Right cardiac atrium (tissue), 5 donors: ENCODE data around the gene SCO2. TPM values are rescaled to one million over a fixed set of nuclear protein-coding genes. Genes with fewer than 3 reads are reported as not detected.
"Not testable (repeated sequence)": the region's sequence is repeated elsewhere in the genome, so short reads cannot be mapped to it uniquely, and the experiment has no call there.

Source experiments
- ATAC-seq, 2 donors: fragments of 200-7000 bp; cut with Tn5 transposase; one replicate each; pipeline versions ENCODE4 v1.8.0 to v1.9.1; 2020; ENCODE audit warnings: moderate library complexity in 2 of 2, mild to moderate bottlenecking in 1 of 2
- DNase-seq, 3 donors: peaks; one replicate each; pipeline ENCODE4 v3.0.0-alpha.2; 2020
- H3K27ac ChIP-seq: one replicate; pipeline ENCODE4 v1.5.1; 2013; ENCODE audit warnings: mild to moderate bottlenecking, low read length, control low read depth, moderate library complexity
- H3K27me3 ChIP-seq: one replicate; pipeline ENCODE4 v1.6.1; 2013; ENCODE audit not compliant: control insufficient read depth, insufficient read depth
- H3K4me1 ChIP-seq: one replicate; pipeline ENCODE4 v1.6.1; 2013; ENCODE audit warnings: low read length; ENCODE audit not compliant: control insufficient read depth, insufficient read depth
- H3K4me3 ChIP-seq: one replicate; pipeline ENCODE4 v1.5.1; 2013; ENCODE audit warnings: low read length, control low read depth
- H3K9me3 ChIP-seq: one replicate; pipeline ENCODE4 v1.6.1; 2013; ENCODE audit warnings: low read length; ENCODE audit not compliant: control insufficient read depth
- WGBS: extraction: QIAGEN DNeasy Blood & Tissue Kit; methylation state at CpG from one replicate; pipeline ENCODE4 v1.1.7; 2013; 5-methylcytosine and 5-hydroxymethylcytosine counted together
- intact Hi-C, 4 donors: fragments of 100-400 bp; cut with DNase I; formaldehyde crosslinking; loops; one replicate each; pipeline versions ENCODE4 v1.11.0 to v1.14.0; 2022 to 2023
- polyA plus RNA-seq: library from polyadenylated mRNA; stranded (reverse); fragments of 200-250 nt; gene quantifications from one replicate; pipeline ENCODE4 v1.2.3, GENCODE V29; 2013
- total RNA-seq, 4 donors: library from RNA; stranded (reverse); fragmentation: NEBNext Ultra II Directional; extraction: Animal tissue kit (Norgen Biotek cat#: 25700); gene quantifications; one replicate each; pipeline ENCODE4 v1.2.1, GENCODE V29; 2021
- donor health status: healthy with polysubstance abuse.
- donor health status: DM: no; HTN: yes; CAD: no.
- donor health status: DM: no; HTN: no; CAD: no.
- donor health status: DM: no; HTN: yes; CAD: no; lungs with severe emphysema.
- donor health status: DM: yes; HTN: yes; CAD: no.

SCO2 gene
- total and polyA plus RNA-seq, 5 donors = 1.4 to 2.2 TPM; not detected in 3

- intact Hi-C loops = no loop called here
- Histone ChIP-seq H3K4me3 (no peak overlapping the region), H3K4me1 (no peaks in the 10 kb centered on the region), H3K27me3 (no peaks in the 10 kb centered on the region), H3K9me3 (no peaks in the 10 kb centered on the region), H3K27ac (no peak overlapping the region)
- DNase-seq (peak in 1 of 3 donors; percentile 47), ATAC-seq (no peak)
- WGBS = 86% methylated on average over 10 of the region's 10 CpGs
Observed at GRCh38 chr22:50540381-50540780, 15.0 kb upstream of the SCO2 start.

- DNase-seq = peak in 1 of 3 donors; percentile 32
- no peaks in the 10 kb centered on the region for H3K4me1 ChIP-seq
- no peak overlapping the region for H3K4me3 ChIP-seq
- H3K9me3 ChIP-seq = no peaks in the 10 kb centered on the region
- H3K27me3 ChIP-seq = no peaks in the 10 kb centered on the region
- intact Hi-C loops = no loop called here
- 84% methylated on average over 13 of the region's 13 CpGs for WGBS
- no peak for ATAC-seq
- H3K27ac ChIP-seq = no peak overlapping the region
Observed at GRCh38 chr22:50537765-50538164, 12.4 kb upstream of the SCO2 start.

GRCh38 chr22:50536226-50536625 lies 10.8 kb upstream of the SCO2 start:
- H3K4me3 ChIP-seq = no peak overlapping the region
- intact Hi-C loops = no loop called here
- no peaks in the 10 kb centered on the region for H3K4me1 ChIP-seq
- no peaks in the 10 kb centered on the region for H3K27me3 ChIP-seq
- H3K9me3 ChIP-seq = no peaks in the 10 kb centered on the region
- no peak overlapping the region for H3K27ac ChIP-seq
- WGBS = 70% methylated on average over 3 of the region's 3 CpGs
- no peak for DNase-seq
- no peak for ATAC-seq

GRCh38 chr22:50535113-50535512 lies 9.7 kb upstream of the SCO2 start:
- no peak overlapping the region for H3K27ac ChIP-seq

GRCh38 chr22:50533856-50534711 lies 8.7 kb upstream of the SCO2 start:
- ATAC-seq, H3K9me3 ChIP-seq, intact Hi-C loops, H3K4me3 ChIP-seq, H3K4me1 ChIP-seq, H3K27ac ChIP-seq, H3K27me3 ChIP-seq: not testable (repeated sequence)
- peak; percentile 51 to 76 (median 67) for DNase-seq
- WGBS = 49% methylated on average over 21 of the region's 21 CpGs

More at GRCh38 chr22:50535113-50535512, 9.7 kb upstream of the SCO2 start:
- no peak overlapping the region for H3K4me3 ChIP-seq
- DNase-seq (peak in 1 of 3 donors; percentile 14), ATAC-seq (no peak)
- no peaks in the 10 kb centered on the region for H3K27me3 ChIP-seq
- 90% methylated on average over 8 of the region's 8 CpGs for WGBS
- intact Hi-C loops = no loop called here
- no peaks in the 10 kb centered on the region for H3K4me1 ChIP-seq
- H3K9me3 ChIP-seq = no peaks in the 10 kb centered on the region

GRCh38 chr22:50532824-50533796 lies 7.7 kb upstream of the SCO2 start:
- H3K9me3 ChIP-seq = no peaks in the 10 kb centered on the region
- no peak overlapping the region for H3K27ac ChIP-seq
- H3K4me3 ChIP-seq = no peak overlapping the region
- intact Hi-C loops = no loop called here
- 68% methylated on average over 19 of the region's 19 CpGs for WGBS
- DNase-seq (peak in 1 of 3 donors; percentile 38), ATAC-seq (no peak)
- H3K4me1 ChIP-seq = no peaks in the 10 kb centered on the region
- no peaks in the 10 kb centered on the region for H3K27me3 ChIP-seq

GRCh38 chr22:50531962-50532674 lies 6.7 kb upstream of the SCO2 start:
- H3K27me3 ChIP-seq = no peaks in the 10 kb centered on the region
- WGBS = 2% methylated on average over 56 of the region's 56 CpGs
- peak overlapping the region; percentile 70 for H3K27ac ChIP-seq
- intact Hi-C loops = no loop called here
- no peaks in the 10 kb centered on the region for H3K4me1 ChIP-seq
- DNase-seq (peak; percentile 90 to 95 (median 94)), ATAC-seq (peak; percentile 65 to 68)
- H3K9me3 ChIP-seq = no peaks in the 10 kb centered on the region
- peak overlapping the region; percentile 59 for H3K4me3 ChIP-seq

GRCh38 chr22:50531546-50531961 lies 6.2 kb upstream of the SCO2 start:
- under 1% methylated on average over 44 of the region's 44 CpGs for WGBS
- peak; percentile 20 to 32 for ATAC-seq
- Histone ChIP-seq H3K9me3 (no peaks in the 10 kb centered on the region), H3K27ac (peak overlapping the region; percentile 70), H3K4me3 (peak overlapping the region; percentile 59), H3K4me1 (no peaks in the 10 kb centered on the region), H3K27me3 (no peaks in the 10 kb centered on the region)
- peak; percentile 74 to 89 (median 86) for DNase-seq
- intact Hi-C loops = no loop called here

GRCh38 chr22:50530877-50531545 lies 5.6 kb upstream of the SCO2 start:
- H3K4me3 ChIP-seq = peak overlapping the region; percentile 59
- no peaks in the 10 kb centered on the region for H3K27me3 ChIP-seq
- H3K4me1 ChIP-seq = no peaks in the 10 kb centered on the region
- 4% methylated on average over 53 of the region's 53 CpGs for WGBS
- intact Hi-C loops = no loop called here
- peak overlapping the region; percentile 89 for H3K27ac ChIP-seq
- no peaks in the 10 kb centered on the region for H3K9me3 ChIP-seq
- DNase-seq (peak; percentile 93 to 96 (median 96)), ATAC-seq (peak; percentile 61 to 67)

GRCh38 chr22:50530580-50530876 lies 5.1 kb upstream of the SCO2 start:
- intact Hi-C loops = no loop called here
- no peaks in the 10 kb centered on the region for H3K4me1 ChIP-seq
- H3K27ac ChIP-seq = peak overlapping the region; percentile 89

More at GRCh38 chr22:50530580-50530876, 5.1 kb upstream of the SCO2 start:
- 2% methylated on average over 21 of the region's 21 CpGs for WGBS
- ATAC-seq = peak in 1 of 2 donors; percentile 0
- no peak for DNase-seq
- Histone ChIP-seq H3K4me3 (peak overlapping the region; percentile 59), H3K9me3 (no peaks in the 10 kb centered on the region), H3K27me3 (no peaks in the 10 kb centered on the region)
